HUES6 (cell line): ENCODE results near the gene ASAP2.
A peak's percentile ranks its signal among the peaks of the same experiment; 100 is the strongest.

ENCODE experiments used
- H3K27ac ChIP-seq: 2 replicates; pipeline ENCODE4 v1.7.0; 2013; ENCODE audit warnings: low read depth, mild to moderate bottlenecking, low read length, inconsistent platforms
- H3K27me3 ChIP-seq: 2 replicates; pipeline ENCODE4 v1.6.1; 2013; ENCODE audit warnings: low read length; ENCODE audit not compliant: control insufficient read depth, insufficient read depth
- H3K36me3 ChIP-seq: 2 replicates; pipeline ENCODE4 v1.6.1; 2013; ENCODE audit warnings: low read length; ENCODE audit not compliant: control insufficient read depth, insufficient read depth
- H3K4me1 ChIP-seq: 2 replicates; pipeline ENCODE4 v1.6.1; 2013; ENCODE audit warnings: low read length; ENCODE audit not compliant: control insufficient read depth, insufficient read depth
- H3K4me3 ChIP-seq: 2 replicates; pipeline ENCODE4 v1.5.1; 2013; ENCODE audit warnings: low read depth, low read length
- H3K9ac ChIP-seq: one replicate; pipeline ENCODE4 v1.6.1; 2013; ENCODE audit warnings: mild to moderate bottlenecking, low read length
- H3K9me3 ChIP-seq: 2 replicates; pipeline ENCODE4 v1.6.1; 2013; ENCODE audit warnings: low read depth, low read length; ENCODE audit not compliant: control insufficient read depth, insufficient read depth

Gene ASAP2

DNA sequence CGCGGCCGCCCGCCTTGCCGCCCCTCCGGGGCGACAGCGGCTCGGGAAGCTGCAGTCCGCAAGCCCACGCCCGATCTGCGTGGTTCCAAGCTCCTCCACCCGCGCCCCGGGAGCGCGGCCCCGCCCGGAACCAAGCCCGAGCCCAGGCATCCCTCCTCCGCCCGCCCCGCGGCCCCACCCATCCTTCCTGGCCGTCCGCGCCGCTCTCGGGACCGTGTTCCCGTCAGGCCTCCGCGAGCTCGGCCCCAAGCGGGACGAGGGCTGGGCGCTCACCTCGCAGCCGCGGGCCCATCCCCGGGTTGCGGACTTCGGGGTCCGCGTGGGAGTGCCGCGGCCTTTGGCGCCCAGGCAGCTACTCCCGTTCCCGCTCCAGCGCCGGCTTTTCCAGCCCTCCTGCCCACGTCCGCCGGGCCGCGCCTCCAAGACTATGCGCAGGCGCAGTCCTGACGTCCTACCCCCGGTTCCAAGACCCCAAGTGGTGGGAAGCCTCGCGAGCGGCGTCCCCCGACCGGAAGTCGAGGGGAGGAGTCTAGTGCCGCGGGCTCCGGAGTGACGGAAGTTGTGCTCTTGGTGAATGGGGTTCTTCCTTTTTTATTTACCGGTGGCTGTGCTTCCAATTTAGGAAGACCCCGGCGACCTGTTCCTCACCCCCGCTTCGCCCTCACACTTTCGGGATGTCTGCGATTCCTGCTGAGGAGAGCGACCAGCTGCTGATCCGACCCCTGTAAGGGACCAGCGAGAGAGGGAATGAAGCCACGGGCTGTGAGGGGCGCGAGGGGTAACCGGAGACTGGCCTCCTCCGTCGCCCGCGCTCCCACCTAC, 216.7 kb downstream of the ASAP2 start, which contains the start of the genes CPSF3 and ITGB1BP1:
CPSF3 (plus strand) TSS at position 555 of the 822 bp plus-strand sequence; CDS start at position 675, 120 bp downstream.
ITGB1BP1 (minus strand) TSS at position 429 of the 822 bp plus-strand sequence. CDS start 4,831 bp downstream, outside the sequence.
- Histone ChIP-seq H3K4me1 (peaks cover 20% of the 10 kb centered on the region), H3K4me3 (peak within 1 kb of the TSS; percentile 98), H3K27me3 (peaks cover 7% of the 10 kb centered on the region; the same call in 1 of the 2 replicates), H3K36me3 (0 out of 2 replicates have a peak, but pooled peaks cover 3% of the 10 kb centered on the region), H3K9ac (peak within 1 kb of the TSS; percentile 93), H3K27ac (peak within 1 kb of the TSS; percentile 70), H3K9me3 (no peaks in the 10 kb centered on the region)

DNA sequence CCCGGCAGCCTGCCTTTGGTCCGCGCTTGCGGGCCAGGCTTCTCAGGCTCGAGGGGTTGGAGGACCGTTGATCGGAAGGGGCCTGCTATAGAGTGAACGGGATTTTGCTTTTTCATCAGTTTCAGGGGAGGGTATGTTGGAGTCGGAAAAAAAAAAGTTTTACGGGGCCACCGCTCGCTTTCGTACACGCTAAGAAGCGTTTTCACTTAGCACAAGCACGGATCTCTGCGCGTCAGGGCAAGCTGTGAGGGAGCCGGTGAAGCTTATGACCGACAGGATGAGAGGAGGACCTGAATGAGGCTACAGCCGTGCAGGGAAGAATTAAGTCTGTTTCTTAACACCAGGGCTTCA, 217.3 kb downstream of the ASAP2 start:
- peaks cover 7% of the 10 kb centered on the region for H3K36me3 ChIP-seq
- H3K9ac ChIP-seq = peak overlapping the region; percentile 93
- H3K4me1 ChIP-seq = peaks cover 20% of the 10 kb centered on the region
- peak overlapping the region; percentile 70 for H3K27ac ChIP-seq
- no peaks in the 10 kb centered on the region for H3K9me3 ChIP-seq
- H3K4me3 ChIP-seq = peak overlapping the region; percentile 98
- H3K27me3 ChIP-seq = peaks cover 7% of the 10 kb centered on the region; the same call in 1 of the 2 replicates

DNA sequence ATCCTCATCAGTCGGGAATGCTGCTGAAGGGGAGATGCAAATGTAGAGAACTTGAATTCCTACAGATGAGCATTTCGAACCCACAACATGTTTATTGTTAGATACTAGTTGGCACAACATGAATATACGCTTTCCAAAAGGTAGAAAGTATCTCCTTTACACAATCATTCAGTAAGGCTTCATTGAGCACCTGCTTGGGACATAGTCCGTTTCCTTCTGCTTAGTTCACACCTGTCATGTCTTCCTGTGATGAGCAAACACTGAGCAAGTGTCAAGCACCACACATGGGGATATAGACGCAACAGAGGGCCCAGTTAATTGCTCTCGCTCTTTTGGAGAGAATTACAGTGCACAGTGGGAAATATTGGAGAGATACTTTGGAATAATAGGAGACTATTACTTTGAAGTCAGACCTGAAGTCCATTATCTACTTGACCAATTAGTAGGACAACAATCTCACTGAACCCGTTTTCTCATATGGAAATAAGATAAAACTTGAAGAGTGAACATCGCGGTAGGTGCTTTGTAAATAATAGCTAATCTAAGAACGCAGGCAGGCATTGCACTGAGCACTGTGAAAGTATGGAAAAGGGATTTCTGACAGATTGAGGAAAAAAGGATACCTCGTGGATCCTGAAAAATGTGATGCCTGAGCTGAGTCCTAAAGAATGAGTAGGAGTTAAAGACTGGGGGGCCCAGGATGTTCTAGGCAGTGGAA, 218.0 kb downstream of the ASAP2 start:
- Histone ChIP-seq H3K36me3 (peaks cover 14% of the 10 kb centered on the region), H3K27me3 (peaks cover 7% of the 10 kb centered on the region; the same call in 1 of the 2 replicates), H3K27ac (no peak overlapping the region), H3K9me3 (no peaks in the 10 kb centered on the region), H3K9ac (peak overlapping the region; percentile 93), H3K4me1 (peaks cover 20% of the 10 kb centered on the region), H3K4me3 (peak overlapping the region; percentile 98)

DNA sequence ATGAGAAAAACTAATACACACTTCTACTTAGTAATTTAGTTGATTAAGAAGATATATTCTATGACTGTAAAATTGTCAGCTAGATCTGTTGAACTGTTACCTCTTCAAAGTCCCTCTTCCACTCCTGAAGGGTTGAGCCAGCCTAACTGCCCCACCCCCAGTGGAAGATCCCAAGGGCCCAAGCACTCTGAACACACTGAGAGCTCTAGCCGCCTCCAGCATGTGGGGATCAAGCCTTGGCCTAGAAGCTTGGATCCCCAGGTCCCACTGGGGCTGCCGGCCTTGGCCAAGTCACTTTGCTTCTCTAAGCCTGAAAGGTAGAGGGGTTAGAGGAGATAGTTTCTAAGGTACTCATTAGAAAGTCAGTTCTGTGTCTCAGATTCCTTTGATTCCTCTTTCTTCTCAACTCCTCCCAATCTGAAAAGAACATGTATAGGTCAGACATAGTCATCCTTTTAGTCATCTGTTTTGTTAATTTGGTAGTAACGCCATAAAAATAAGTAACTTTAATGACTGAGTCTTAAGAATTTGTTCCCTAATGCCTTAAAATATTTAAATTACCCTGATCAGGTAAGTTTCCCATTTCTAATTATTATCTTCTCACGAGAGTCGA, 222.5 kb downstream of the ASAP2 start:
- Histone ChIP-seq H3K36me3 (peaks cover 58% of the 10 kb centered on the region), H3K9ac (no peak overlapping the region), H3K27me3 (no peaks in the 10 kb centered on the region), H3K4me3 (no peak overlapping the region), H3K4me1 (peaks cover 10% of the 10 kb centered on the region; the same call in 1 of the 2 replicates), H3K9me3 (no peaks in the 10 kb centered on the region), H3K27ac (no peak overlapping the region)

DNA sequence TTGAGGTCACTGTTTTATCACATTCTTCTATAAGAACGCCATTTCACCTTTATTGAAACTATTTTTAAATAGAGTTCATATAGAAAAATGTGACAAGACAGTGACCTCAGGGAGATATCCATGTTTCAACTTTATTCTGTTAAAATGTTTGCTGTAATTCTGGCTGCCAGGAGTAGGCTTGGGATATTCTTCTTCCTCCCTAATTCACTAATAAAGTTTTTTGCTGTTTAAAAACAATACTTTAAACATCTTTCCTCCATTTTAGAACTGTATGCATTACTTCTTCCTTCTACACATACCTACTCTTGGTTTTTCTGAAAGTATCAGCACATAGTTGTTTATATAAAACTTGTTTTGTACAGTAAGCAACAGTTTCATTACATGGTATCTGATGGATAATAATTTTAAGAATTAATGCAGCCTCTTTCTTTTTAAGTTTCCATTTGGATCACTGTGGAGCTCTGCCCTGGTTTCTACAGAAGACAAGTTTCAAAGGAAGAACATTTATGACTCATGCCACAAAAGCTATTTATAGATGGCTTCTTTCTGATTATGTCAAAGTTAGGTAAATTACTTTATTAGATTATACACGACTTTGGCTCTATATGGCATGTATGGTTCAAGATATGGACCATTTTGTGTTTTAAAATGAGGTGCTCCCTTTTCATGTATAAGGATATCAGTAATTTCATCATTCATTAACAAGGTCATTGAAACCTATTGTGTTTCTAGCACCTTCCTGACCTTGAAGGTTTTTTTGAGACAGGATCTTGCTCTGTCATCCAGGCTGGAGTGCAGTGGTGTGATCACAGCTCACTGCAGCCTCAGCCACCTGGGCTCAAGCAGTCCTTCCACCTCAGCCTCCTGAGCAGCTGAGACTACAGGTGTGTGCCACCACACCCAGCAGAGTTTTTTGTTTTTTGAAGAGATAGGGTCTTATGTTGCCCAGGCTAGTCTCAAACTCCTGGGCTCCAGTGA, 224.0 kb downstream of the ASAP2 start:
- H3K9ac ChIP-seq = no peak overlapping the region
- peaks cover 70% of the 10 kb centered on the region for H3K36me3 ChIP-seq
- no peaks in the 10 kb centered on the region for H3K9me3 ChIP-seq
- H3K4me3 ChIP-seq = no peak overlapping the region
- H3K4me1 ChIP-seq = no peaks in the 10 kb centered on the region
- no peaks in the 10 kb centered on the region for H3K27me3 ChIP-seq
- no peak overlapping the region for H3K27ac ChIP-seq

DNA sequence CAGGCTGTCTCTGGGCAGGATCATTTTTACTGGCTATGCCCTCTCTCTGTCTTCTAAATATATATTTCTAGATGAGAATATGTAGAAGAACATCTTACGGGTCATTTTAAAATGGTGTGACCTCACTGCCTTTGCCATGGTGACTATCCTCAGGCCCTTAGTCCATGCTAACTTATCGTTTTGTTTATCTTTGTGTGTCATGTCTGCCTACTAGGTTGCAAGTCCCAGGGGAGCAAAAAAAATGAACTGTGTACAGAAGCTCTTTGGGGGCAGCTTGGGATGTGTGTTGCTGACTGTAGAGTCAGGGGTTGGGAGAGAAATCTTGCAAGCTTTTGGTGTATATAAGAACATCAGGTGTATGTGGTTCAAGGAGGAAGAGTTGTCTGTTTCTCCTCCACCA, 227.9 kb downstream of the ASAP2 start:
- peaks cover 89% of the 10 kb centered on the region for H3K36me3 ChIP-seq
- no peak overlapping the region for H3K9ac ChIP-seq
- no peak overlapping the region for H3K27ac ChIP-seq

DNA sequence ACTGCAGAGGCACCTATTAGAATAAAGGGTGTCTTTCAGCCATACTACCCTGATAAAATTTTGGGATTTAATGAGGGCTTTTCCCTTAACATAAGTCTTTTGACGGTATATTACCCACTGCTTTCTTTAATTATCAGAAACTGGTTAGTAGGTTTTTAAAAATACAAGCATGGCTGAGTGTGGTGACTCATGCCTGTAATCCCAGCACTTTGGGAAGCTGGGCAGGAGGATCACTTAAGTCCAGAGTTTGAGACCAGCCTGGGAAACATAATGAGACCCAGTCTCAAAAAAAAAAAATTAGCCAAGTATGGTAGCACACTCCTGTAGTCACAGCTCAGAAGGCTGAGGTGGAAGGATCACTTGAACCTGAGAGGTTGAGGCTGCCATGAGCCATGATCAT, 232.9 kb downstream of the ASAP2 start:
- peaks cover 85% of the 10 kb centered on the region for H3K36me3 ChIP-seq
- H3K9me3 ChIP-seq = no peaks in the 10 kb centered on the region
- no peaks in the 10 kb centered on the region for H3K4me1 ChIP-seq
- H3K4me3 ChIP-seq = no peak overlapping the region
- H3K27ac ChIP-seq = no peak overlapping the region
- H3K9ac ChIP-seq = no peak overlapping the region
- no peaks in the 10 kb centered on the region for H3K27me3 ChIP-seq

More for the DNA sequence above, 227.9 kb downstream of the ASAP2 start:
- Histone ChIP-seq H3K9me3 (no peaks in the 10 kb centered on the region), H3K4me3 (no peak overlapping the region), H3K27me3 (no peaks in the 10 kb centered on the region), H3K4me1 (no peaks in the 10 kb centered on the region)

DNA sequence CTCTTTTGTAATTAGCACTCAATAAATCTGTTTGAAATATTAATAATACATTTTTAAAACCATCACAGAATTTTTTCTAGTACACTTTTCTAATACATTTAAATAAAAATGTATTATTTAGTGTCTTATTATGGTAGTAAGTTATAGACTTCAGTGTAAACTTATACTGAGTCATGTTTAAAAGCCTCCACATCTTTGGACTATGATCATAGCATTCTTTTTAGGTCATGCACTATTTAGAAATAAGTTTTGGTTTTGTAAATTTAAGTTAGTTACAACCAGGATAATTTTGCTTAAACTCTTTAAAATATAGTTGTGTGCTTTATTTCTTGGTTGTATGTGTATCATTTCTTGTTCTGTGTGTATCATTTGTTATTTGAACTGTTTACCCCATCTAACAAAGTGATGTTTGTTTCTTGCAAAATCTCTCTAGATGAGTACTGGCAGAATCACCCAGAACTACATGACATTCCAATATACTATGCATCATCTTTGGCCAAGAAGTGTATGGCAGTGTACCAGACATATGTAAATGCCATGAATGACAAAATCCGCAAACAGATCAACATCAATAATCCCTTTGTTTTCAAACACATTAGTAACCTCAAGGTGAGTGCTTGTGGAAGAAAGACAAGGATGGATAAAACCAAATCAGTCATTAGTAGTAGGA, 233.6 kb downstream of the ASAP2 start:
- Histone ChIP-seq H3K27me3 (no peaks in the 10 kb centered on the region), H3K4me3 (no peak overlapping the region), H3K9me3 (no peaks in the 10 kb centered on the region), H3K9ac (no peak overlapping the region), H3K27ac (no peak overlapping the region), H3K36me3 (peaks cover 85% of the 10 kb centered on the region), H3K4me1 (no peaks in the 10 kb centered on the region)

DNA sequence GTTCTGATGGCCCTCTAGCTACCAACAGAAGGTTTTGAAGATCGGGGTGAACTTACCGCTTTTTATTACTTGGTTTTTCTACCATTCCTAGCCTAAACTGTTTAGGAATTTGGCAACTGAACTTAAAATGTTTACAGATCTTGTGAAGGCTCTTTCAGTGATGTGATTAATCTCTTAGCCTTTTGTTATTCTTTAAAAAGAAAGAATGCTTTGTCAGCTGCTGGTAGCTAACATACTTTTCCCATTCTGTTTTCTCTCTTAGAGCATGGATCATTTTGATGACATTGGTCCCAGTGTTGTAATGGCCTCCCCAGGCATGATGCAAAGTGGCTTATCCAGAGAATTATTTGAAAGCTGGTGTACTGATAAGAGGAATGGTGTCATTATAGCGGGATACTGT, 234.9 kb downstream of the ASAP2 start:
- H3K9me3 ChIP-seq = no peaks in the 10 kb centered on the region
- H3K4me3 ChIP-seq = no peak overlapping the region
- H3K4me1 ChIP-seq = no peaks in the 10 kb centered on the region
- peaks cover 88% of the 10 kb centered on the region for H3K36me3 ChIP-seq
- no peak overlapping the region for H3K9ac ChIP-seq
- H3K27me3 ChIP-seq = no peaks in the 10 kb centered on the region
- H3K27ac ChIP-seq = no peak overlapping the region

DNA sequence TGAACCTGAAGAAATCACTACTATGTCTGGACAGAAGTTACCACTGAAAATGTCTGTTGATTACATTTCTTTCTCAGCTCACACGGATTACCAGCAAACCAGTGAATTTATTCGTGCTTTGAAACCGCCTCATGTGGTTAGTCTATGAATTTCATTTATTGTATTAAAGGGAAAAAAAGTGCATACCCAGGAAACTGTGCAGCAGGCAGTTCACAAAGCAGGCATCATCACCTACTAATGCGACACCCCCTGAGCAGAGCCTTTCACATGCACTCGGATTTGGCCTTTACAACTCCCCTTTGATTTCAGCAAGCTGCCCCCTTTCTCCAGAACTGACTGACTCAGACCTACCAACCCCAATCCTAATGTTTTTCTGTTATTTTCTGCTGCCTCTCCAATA, 236.9 kb downstream of the ASAP2 start:
- H3K4me1 ChIP-seq = no peaks in the 10 kb centered on the region
- H3K4me3 ChIP-seq = no peak overlapping the region
- H3K9ac ChIP-seq = no peak overlapping the region
- no peaks in the 10 kb centered on the region for H3K27me3 ChIP-seq
- no peak overlapping the region for H3K27ac ChIP-seq
- no peaks in the 10 kb centered on the region for H3K9me3 ChIP-seq
- H3K36me3 ChIP-seq = peaks cover 90% of the 10 kb centered on the region
